CD4-positive, alpha-beta T cell treated with Interleukin-17A for 4 hours (primary cell): ENCODE data around the gene NRF1.
"Not testable (repeated sequence)": the region's sequence is repeated elsewhere in the genome, so short reads cannot be mapped to it uniquely, and the experiment has no call there.

Experiments
- DNase-seq: peaks from one replicate; pipeline ENCODE4 v3.0.0-alpha.2; 2020; ENCODE audit warnings: mixed read lengths

The NRF1 gene

GRCh38 chr7:129611246-129612111 is at the start of gene NRF1:
Gene NRF1 (plus strand): TSS chr7:129611720. CDS start chr7:129657352, 45,632 bp downstream.
- DNase-seq = peak; percentile 93

- DNase-seq = not testable (repeated sequence)
These were observed 45.2 kb upstream of the NRF1 start for GRCh38 chr7:129566323-129566722.

- no peak for DNase-seq
These were observed 44.1 kb upstream of the NRF1 start for GRCh38 chr7:129567377-129567776.

- no peak for DNase-seq
These were observed 43.3 kb upstream of the NRF1 start for GRCh38 chr7:129568240-129568639.

- DNase-seq = no peak
These were observed 42.2 kb upstream of the NRF1 start for GRCh38 chr7:129569326-129569725.

- no peak for DNase-seq
These were observed 41.7 kb upstream of the NRF1 start for GRCh38 chr7:129569811-129570215.

- DNase-seq = no peak
These were observed 40.3 kb upstream of the NRF1 start for GRCh38 chr7:129571201-129571600.

- no peak for DNase-seq
These were observed 39.3 kb upstream of the NRF1 start for GRCh38 chr7:129572205-129572604.

GRCh38 chr7:129574487-129574886 is 37.0 kb upstream of the NRF1 start:
- DNase-seq = no peak

- no peak for DNase-seq
These were observed 35.8 kb upstream of the NRF1 start for GRCh38 chr7:129575699-129576098.

GRCh38 chr7:129576138-129576537 is 35.4 kb upstream of the NRF1 start:
- DNase-seq = no peak

- DNase-seq = no peak
These were observed 32.7 kb upstream of the NRF1 start for GRCh38 chr7:129578829-129579228.

- not testable (repeated sequence) for DNase-seq
These were observed 25.3 kb upstream of the NRF1 start for GRCh38 chr7:129586179-129586578.

- no peak for DNase-seq
These were observed 23.3 kb upstream of the NRF1 start for GRCh38 chr7:129588268-129588667.

- no peak for DNase-seq
These were observed 19.7 kb upstream of the NRF1 start for GRCh38 chr7:129591868-129592267.

GRCh38 chr7:129596386-129596785 is 15.1 kb upstream of the NRF1 start:
- DNase-seq = not testable (repeated sequence)

- DNase-seq = no peak
These were observed 13.8 kb upstream of the NRF1 start for GRCh38 chr7:129597672-129598071.

GRCh38 chr7:129599174-129599573 is 12.3 kb upstream of the NRF1 start:
- DNase-seq = no peak

- not testable (repeated sequence) for DNase-seq
These were observed 7.9 kb upstream of the NRF1 start for GRCh38 chr7:129603594-129603993.

- not testable (repeated sequence) for DNase-seq
These were observed 7.5 kb upstream of the NRF1 start for GRCh38 chr7:129604021-129604420.

GRCh38 chr7:129604713-129605437 is 6.6 kb upstream of the NRF1 start:
- no peak for DNase-seq

- no peak for DNase-seq
These were observed 5.4 kb upstream of the NRF1 start for GRCh38 chr7:129605960-129606614.

GRCh38 chr7:129606803-129607202 is 4.7 kb upstream of the NRF1 start:
- DNase-seq = no peak
